ENCODE data around the gene PPM1L. TPM values are rescaled to one million over a fixed set of nuclear protein-coding genes. Genes with fewer than 3 reads are reported as not detected.

Gene PPM1L
- total RNA-seq, 1 experiment from 2014 or later: 5.0 TPM

GRCh38 chr3:160879859-160880258 is 123.8 kb downstream of the PPM1L start:
- ChIA-PET POLR2A (ENCODE audit: unreplicated experiment) (no interaction called here), CTCF (interaction anchor here (0.5 kb wide), 1 partner anchor 95 kb away, joined by 3 read pairs; no protein-coding TSS in a partner anchor)
- Histone ChIP-seq H3K9me3 (ENCODE audit: insufficient read depth, low read depth) (no peaks in the 10 kb centered on the region), H3K4me2 (no peak overlapping the region), H3F3A (ENCODE audit: insufficient read depth, low read depth) (no peaks in the 10 kb centered on the region), H3K27me3 (ENCODE audit: insufficient read depth, low read depth) (no peaks in the 10 kb centered on the region), H4K20me1 (ENCODE audit: insufficient read depth) (no peaks in the 10 kb centered on the region), H3K36me3 (ENCODE audit: low read depth) (no peaks in the 10 kb centered on the region), H3K9me2 (ENCODE audit: insufficient read depth) (no peaks in the 10 kb centered on the region), H2AFZ (no peak overlapping the region), H3K4me3 (no peak overlapping the region), H3K4me1 (replicated peaks; ENCODE audit: insufficient read depth) (no peaks in the 10 kb centered on the region), H3K27ac (no peak overlapping the region), H3K79me2 (ENCODE audit: low read depth) (no peaks in the 10 kb centered on the region)
- DNase-seq: no peak
- BruUV-seq (replicated peaks): no TSS peak
- no peak for TF ChIP-seq CTCF (conservative IDR thresholded peaks at IDR 0.05)
- TF ChIP-seq EZH2 (IDR thresholded peaks at IDR 0.05; ENCODE audit: low read depth): no peak
- intact Hi-C loops (cut with micrococcal nuclease; ENCODE audit: unreplicated experiment): no loop called here

- DNase-seq: no peak
- ChIA-PET POLR2A (ENCODE audit: unreplicated experiment) (no interaction called here), CTCF (interaction anchor here (0.7 kb wide), 1 partner anchor 598 kb away, joined by 3 read pairs; no protein-coding TSS in a partner anchor)
- BruUV-seq (replicated peaks): no TSS peak
- no peaks in the 10 kb centered on the region for H3K36me3 ChIP-seq (ENCODE audit: low read depth)
- no peak overlapping the region for H3K4me2 ChIP-seq
- TF ChIP-seq EZH2 (IDR thresholded peaks at IDR 0.05; ENCODE audit: low read depth) (no peak), CTCF (conservative IDR thresholded peaks at IDR 0.05) (no peak)
- intact Hi-C loops (cut with micrococcal nuclease; ENCODE audit: unreplicated experiment): no loop called here
- no peaks in the 10 kb centered on the region for H3K4me1 ChIP-seq (replicated peaks; ENCODE audit: insufficient read depth)
- no peaks in the 10 kb centered on the region for H3K79me2 ChIP-seq (ENCODE audit: low read depth)
- no peaks in the 10 kb centered on the region for H3K9me3 ChIP-seq (ENCODE audit: insufficient read depth, low read depth)
- no peak overlapping the region for H3K27ac ChIP-seq
- no peak overlapping the region for H3K4me3 ChIP-seq
- no peak overlapping the region for H2AFZ ChIP-seq
- H4K20me1 ChIP-seq (ENCODE audit: insufficient read depth): no peaks in the 10 kb centered on the region
- H3K27me3 ChIP-seq (ENCODE audit: insufficient read depth, low read depth): no peaks in the 10 kb centered on the region
- no peaks in the 10 kb centered on the region for H3K9me2 ChIP-seq (ENCODE audit: insufficient read depth)
- no peaks in the 10 kb centered on the region for H3F3A ChIP-seq (ENCODE audit: insufficient read depth, low read depth)
Observed at GRCh38 chr3:160883373-160883772, 127.3 kb downstream of the PPM1L start.

GRCh38 chr3:160885791-160886286 is 129.8 kb downstream of the PPM1L start:
- Histone ChIP-seq H3K4me1 (replicated peaks; ENCODE audit: insufficient read depth) (no peaks in the 10 kb centered on the region), H2AFZ (no peak overlapping the region), H3K4me2 (no peak overlapping the region), H4K20me1 (ENCODE audit: insufficient read depth) (no peaks in the 10 kb centered on the region), H3K27ac (no peak overlapping the region), H3K9me3 (ENCODE audit: insufficient read depth, low read depth) (no peaks in the 10 kb centered on the region), H3K79me2 (ENCODE audit: low read depth) (no peaks in the 10 kb centered on the region), H3K27me3 (ENCODE audit: insufficient read depth, low read depth) (no peaks in the 10 kb centered on the region), H3K9me2 (ENCODE audit: insufficient read depth) (no peaks in the 10 kb centered on the region), H3K4me3 (no peak overlapping the region), H3F3A (ENCODE audit: insufficient read depth, low read depth) (no peaks in the 10 kb centered on the region), H3K36me3 (ENCODE audit: low read depth) (no peaks in the 10 kb centered on the region)
- no TSS peak for BruUV-seq (replicated peaks)
- TF ChIP-seq EZH2 (IDR thresholded peaks at IDR 0.05; ENCODE audit: low read depth) (no peak), CTCF (conservative IDR thresholded peaks at IDR 0.05) (no peak)
- ChIA-PET CTCF (no interaction called here), POLR2A (ENCODE audit: unreplicated experiment) (no interaction called here)
- intact Hi-C loops (cut with micrococcal nuclease; ENCODE audit: unreplicated experiment): no loop called here
- DNase-seq: no peak

All from PC-9 (cell line).